Right lung (tissue), 5 donors: Measurements from ENCODE around the gene SH2D3A. TPM values are rescaled to one million over a fixed set of nuclear protein-coding genes. Genes with fewer than 3 reads are reported as not detected.
"Not testable (repeated sequence)": the region's sequence is repeated elsewhere in the genome, so short reads cannot be mapped to it uniquely, and the experiment has no call there.

Experiments used
- DNase-seq, 2 donors: peaks; one replicate each; pipeline ENCODE4 v3.0.0-alpha.2; 2013
- polyA plus RNA-seq, 5 donors: library from polyadenylated mRNA; unstranded; fragments of 120-200 nt; gene quantifications; one replicate each; pipeline versions ENCODE4 v1.2.1 to v1.2.3, GENCODE V29; 2013; ENCODE audit warnings: inconsistent platforms in 1 of 5, low replicate concordance in 1 of 5; ENCODE audit not compliant: insufficient read length in 5 of 5, insufficient read depth in 1 of 5

Gene SH2D3A
- polyA plus RNA-seq, 5 donors = 5.9 to 9.2 (median 7.9) TPM

DNA sequence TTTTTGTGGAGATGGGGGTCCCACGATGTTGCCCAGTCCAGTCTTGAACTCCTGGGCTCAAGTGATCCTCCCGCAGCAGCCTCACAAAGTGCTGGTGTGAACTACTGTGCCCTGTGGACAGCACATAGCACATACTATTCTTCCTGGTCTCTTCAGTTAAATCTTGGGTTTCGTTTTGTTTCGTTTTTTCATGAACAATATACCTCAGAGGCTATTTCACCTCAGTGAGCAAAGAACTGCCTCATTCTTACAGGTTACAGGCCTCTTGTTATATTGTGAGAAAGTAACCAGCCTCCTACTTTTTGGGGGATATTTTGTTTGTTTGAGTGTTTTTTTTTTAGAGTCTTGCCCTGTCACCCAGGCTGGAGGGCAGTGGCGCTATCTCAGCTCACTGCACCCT lies 45.5 kb downstream of the SH2D3A start:
- DNase-seq = no peak

DNA sequence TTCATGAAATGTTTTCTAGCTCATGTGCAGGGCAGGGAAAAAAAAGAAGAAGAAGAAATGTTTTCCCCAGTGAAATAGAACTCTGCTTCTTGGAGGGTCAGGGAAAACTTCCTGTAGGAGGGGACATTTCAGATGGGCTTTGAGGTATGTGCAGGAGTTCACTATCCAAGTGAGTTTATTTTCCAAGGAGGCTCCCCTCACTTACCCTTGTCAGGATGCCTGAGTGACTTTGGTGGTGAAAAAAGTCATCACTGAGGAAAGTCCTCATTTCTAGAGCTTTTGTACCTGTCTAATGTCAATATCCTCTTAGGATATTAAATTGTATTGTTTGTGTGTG lies 46.1 kb downstream of the SH2D3A start:
- no peak for DNase-seq

DNA sequence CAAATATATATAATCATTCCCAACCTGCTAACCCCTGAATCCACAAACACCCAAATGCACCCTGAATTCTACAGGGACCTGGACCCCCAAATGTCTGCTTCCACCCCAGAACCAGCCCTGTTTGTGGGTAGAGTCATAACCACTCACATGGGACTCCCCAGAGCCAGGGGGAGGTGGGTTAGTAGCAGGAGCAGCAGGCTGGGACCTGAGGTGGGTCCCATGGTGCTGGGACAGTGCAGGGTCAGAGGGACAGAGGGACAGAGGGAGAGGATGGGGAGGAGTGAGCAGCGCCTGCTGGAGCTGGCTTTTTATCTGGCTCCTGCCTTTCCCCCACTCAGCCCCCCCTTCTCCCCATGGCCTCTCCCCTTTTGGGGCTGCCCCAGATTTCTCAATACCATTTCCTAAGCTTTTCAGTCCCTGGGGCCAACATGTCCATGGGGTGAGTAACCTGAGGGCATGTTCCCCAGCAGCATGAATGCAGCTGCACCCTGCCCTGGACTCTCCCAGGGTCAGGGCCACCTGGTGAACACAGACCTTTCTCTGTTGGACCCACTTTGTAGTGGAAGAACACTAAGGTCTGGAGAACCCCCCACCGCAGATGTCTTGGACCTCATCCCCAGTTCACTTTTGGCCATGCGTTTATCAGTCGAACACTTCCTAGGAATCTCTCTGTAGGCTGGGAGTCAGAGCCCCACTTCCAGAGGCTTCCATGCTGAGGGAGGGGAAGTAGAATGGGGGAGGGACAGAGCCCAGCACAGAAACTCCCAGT lies 46.7 kb downstream of the SH2D3A start, which contains the start of gene C3:
TSS of gene C3 (minus strand) at position 282 of the 769 bp plus-strand sequence. CDS start at position 221, 61 bp downstream.
- peak in 1 of 2 donors; percentile 27 for DNase-seq

DNA sequence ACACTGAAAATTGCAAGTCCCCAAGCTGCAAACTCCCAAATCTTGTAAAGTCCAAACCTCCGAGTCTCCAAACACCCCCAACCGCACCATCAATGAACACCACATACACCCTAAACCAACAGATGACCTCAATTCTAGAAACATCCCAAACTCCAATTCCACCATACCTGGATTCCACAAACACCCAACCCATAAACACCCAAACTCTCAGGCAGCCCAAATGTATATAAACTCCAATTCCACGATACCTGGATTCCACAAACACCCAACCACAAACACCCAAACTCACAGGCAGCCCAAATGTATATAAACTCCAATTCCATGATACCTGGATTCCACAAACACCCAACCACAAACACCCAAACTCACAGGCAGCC lies 47.3 kb downstream of the SH2D3A start:
- DNase-seq = no peak

DNA sequence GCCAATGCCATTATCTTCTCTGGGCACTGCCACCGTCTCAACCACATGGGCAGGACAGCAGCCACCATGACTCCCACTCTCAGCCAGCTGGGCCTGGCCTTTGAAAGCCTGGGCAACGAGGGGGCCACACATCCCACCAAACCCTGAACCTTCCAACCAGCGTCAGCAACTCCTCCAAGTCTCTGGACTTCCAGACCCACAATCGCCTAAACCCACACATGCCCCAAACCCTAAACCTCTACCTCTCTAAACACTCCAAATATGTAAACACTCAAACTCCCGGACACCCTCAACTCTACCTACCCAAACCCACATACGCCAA lies 47.7 kb downstream of the SH2D3A start:
- DNase-seq = no peak

- DNase-seq = no peak
Observed at GRCh38 chr19:6718741-6719539, 48.3 kb downstream of the SH2D3A start.

DNA sequence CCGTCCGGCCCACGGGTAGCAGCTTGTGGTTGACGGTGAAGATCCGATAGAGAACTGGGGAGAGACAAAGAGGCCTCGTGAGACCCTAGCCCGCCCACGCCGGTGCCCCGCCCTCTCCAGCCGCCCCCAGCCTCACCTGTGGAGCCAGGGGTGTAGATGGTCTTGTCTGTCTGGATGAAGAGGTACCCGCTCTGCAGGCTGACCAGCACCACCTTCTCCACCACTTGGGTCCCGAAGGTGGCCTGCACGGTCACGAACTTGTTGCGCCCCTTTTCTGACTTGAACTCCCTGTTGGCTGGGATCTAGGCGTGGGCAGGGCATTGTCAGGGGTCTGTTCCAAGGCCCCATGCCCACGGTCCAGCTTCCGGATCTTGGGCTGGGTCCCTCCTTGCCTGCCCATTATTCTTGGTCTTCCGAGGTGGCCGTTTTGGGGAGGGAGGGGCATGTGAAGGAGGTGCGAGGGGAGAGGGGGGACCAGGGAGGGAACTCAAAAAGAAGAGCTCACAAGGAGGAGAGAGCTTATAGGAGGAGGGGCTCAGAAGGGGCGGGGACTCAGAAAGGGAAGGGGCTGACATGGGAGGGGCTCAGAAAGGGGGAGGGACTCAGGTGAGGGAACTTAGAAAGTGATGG lies 49.0 kb downstream of the SH2D3A start:
- DNase-seq = no peak

DNA sequence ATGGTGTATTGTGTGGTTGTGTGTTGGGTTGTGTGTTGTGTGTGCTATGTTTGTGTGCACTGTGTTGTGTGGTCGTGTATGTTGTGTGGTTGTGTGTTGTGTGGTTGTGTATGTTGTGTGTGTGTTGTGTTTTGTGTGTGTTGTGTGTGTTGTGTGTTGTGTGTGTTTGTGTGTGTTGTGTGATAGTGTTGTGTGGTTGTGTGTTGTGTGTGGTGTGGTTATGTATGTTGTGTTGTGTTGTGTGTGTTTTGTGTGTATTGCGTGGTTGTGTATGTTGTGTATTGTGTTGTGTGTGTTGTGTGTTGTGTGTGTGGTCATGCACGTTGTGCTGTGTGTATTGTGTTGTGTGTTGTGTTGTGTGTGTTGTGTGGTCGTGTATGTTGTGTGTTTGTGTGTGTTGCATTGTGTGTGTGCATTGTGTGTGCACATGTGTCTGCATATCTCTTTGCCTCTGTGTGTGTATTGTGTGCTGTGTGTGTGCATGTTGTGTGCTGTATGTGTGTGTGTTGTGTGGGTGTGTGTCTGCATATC lies 49.7 kb downstream of the SH2D3A start:
- DNase-seq = no peak

DNA sequence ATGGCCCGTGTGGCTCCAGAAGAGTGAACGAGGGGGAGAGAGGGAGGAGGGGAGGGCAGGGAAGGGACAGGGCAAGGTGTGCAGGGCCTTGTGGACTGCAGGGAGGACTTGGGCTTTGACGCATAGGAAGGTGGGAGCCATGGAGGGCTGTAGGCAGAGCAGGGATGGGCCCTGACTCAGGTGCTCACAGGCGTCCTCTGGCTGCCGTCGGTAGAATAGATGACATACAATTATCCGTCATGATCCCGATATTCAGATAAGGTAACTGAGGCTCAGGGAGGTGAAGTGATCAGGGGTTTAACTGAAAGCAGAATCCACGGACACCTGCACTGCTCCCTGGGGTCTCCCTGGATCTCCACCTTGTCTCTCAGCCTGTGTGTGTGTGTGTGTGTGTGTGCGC lies 50.2 kb downstream of the SH2D3A start:
- no peak for DNase-seq

DNA sequence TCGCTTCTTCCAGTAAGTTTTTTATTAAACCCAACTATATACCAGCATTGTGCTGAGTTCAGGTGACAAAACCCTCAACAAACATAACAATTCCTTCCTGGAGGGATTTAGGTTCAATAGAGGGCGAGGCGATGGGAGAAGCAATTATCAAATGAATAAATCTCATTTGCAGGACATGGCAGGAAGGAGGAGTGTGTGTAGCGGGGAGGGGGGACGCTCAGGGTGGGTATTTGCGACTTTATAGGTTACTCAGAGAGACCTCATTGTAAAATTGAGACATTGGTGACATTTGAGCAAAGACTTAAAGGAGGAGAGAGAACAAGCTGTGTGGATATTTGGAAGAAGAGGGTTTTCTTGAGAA lies 50.6 kb downstream of the SH2D3A start:
- no peak for DNase-seq

DNA sequence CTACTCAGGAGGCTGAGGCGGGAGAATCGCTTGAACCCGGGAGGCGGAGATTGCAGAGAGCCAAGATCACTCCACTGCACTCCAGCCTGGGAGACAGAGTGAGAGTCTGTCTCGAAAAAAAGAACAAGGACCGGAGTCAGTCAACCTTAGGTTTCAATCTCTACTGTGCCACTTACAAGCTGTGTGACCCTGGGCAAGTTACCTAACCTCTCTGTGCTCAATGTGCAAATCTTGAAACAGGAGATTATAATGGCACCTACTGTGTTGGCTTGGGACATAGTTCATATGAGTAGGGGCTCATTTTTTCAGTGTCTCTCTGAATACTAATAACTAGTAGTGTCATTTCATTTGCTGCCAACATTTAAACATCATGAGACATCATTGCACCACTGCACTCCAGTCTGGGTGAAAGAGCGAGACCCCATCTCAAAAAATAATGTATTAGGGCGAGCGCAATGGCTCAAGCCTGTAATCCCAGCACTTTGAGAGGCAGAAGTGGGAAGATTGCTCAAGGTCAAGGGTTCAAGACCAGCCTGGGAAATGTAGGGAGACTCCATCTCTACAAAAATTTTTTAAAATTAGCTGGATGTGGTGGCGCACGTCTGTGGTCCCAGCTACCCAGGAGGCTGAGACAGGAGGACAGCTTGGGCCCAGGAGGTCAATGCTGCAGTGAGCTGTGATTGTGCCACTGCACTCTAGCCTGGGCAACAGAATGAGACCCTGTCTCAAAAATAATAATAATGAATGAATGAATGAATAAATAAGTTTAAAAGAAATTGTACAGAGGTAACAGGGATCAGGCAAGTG lies 52.3 kb downstream of the SH2D3A start:
- DNase-seq = no peak

DNA sequence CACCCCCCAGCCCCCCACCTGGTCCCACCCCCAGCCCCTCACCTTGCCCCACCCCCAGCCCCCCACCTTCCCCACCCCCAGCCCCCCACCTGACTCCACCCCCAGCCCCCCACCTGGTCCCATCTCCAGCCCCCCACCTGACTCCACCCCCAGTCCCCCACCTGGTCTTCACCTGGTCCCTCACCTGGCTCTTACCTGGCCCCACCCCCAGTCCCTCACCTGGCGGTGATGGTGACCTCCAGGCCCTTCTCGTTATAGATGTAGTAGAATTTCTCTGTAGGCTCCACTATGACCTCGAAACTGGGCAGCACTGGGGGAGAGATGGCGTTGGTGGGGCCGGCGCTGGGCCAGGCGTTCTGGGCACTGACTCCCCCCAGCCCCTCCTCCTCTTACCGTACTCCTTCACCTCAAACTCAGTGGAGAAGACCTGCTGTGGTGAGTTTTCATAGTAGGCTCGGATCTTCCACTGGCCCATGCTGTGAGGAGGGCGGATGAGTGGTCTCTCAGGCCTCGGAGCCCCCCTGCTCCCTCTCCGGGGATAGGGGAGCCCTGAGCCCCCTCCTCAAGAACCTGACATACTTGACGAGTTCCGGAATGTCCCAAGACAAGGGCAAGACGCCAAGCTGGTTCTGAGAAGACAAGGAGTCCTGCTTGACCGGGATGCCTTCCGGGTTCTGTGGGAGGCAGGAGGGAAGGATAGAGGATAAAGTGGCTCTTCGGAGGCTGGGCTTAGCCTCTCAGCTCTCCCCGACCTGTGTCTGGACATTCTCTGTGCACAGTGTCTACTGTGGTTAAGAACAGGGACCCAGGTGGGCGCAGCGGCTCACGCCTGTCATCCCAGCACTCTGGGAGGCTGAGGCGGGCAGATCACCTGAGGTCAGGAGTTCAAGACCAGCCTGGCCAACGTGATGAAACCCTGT lies 53.2 kb downstream of the SH2D3A start:
- DNase-seq = no peak

- no peak for DNase-seq
Observed at GRCh38 chr19:6712692-6713670, 54.3 kb downstream of the SH2D3A start.

- no peak for DNase-seq
Observed at GRCh38 chr19:6712231-6712630, 55.0 kb downstream of the SH2D3A start.

DNA sequence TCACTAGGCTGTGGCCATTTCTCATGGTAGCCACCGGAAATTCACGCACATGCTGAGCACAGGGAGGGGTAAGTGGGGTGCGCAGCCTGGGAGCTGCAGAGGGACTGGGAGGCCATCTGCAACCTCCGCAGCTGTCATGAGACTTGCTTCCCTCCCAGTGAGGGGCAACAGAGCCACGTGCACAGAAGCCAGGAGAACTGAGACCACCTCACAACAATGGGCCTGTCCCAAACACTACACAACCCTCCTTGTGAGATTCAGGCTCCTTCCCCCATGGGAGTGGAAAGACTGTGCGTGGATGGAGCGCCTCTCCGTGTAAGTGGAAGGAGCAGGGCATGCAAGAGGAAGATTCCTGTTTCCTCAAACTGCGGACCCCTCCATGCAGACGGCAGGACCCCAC lies 55.6 kb downstream of the SH2D3A start:
- no peak for DNase-seq

DNA sequence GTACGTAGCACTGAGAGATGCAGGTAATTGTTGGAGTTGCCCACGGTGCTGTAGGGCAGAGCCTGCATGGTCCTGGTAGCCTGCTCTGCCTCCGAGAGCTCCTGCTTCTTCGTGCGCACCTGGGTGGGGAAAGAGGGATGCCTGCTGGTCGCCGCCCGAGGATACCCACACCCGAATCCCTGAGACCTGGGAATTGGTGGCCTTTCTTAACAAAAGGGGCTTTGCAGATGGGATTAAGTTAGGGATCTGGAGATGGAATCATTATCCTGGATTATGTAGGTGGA lies 56.2 kb downstream of the SH2D3A start:
- no peak for DNase-seq

GRCh38 chr19:6710273-6711077 lies 56.8 kb downstream of the SH2D3A start:
- no peak for DNase-seq

DNA sequence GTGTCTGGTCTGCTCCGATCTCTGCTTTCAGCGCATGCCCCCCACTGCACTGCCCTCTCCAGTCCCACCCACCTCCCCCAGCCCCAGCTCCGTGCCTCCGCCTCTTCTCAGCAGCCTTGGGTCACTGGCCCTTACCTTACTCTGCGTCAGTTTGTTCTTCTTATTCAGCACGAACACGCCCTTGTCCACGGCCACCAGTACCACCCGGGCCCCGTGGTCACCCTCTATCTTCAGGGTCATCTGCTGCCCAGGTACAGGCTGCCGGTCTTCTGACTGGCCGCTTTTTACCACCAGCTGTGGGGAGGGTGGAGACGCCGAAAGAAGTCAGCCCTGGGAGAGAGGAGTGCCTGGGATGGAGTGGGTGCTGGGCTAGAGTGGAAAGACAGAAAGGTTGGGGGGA lies 57.7 kb downstream of the SH2D3A start:
- no peak for DNase-seq

- not testable (repeated sequence) for DNase-seq
Observed at GRCh38 chr19:6708913-6709312, 58.3 kb downstream of the SH2D3A start.
